ENCODE measurements around the gene SIRT3. TPM values are rescaled to one million over a fixed set of nuclear protein-coding genes. Genes with fewer than 3 reads are reported as not detected.

Gene SIRT3
- total and polyA plus RNA-seq, 2 donors (not counting 1 experiment from before 2014, with no cell fraction given) = 8.8 to 11.0 TPM

DNA sequence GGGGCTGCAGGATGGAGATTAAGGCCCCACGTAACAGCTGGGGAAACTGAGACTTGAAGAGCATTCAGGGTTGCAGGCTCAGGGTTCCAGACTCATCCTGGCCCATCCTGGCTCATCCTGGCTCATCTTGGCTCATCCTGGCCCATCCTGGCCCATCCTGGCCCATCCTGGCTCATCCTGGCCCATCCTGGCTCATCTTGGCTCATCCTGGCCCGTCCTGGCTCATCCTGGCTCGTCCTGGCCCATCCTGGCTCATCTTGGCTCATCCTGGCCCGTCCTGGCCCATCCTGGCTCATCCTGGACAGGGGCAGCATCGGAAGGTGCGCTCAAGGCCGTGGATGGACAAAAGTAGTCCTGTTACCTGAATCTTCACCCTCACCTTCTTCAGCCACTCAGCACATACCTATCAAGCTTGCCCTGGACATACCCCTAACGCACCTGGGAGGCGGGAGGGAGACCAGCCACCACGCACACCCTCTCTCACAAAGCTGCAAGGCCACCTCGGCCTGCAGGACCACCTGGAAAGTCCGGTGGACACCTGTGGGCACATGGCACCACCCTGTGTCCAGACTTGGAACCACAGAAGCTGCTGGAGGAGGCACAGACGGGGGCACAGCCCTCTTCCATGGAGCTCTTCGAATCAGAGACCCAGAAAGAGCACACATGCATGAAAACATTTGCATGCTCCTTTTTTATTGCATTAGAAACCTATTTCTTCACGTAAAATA is 21.8 kb upstream of the SIRT3 start:
- no peak overlapping the region for H3K27ac ChIP-seq (ENCODE audit: insufficient read depth, low read length)
- no peaks in the 10 kb centered on the region for H3K27me3 ChIP-seq (ENCODE audit: control insufficient read depth, insufficient read depth, low read length)
- H3K4me3 ChIP-seq (replicated peaks in 1 of 4; ENCODE audit: control extremely low read depth in 1 of 4, insufficient read depth in 1 of 4, low read depth in 3 of 4, low read length in 4 of 4) = no peak overlapping the region
- H2AFZ ChIP-seq (ENCODE audit: low read length) = no peak overlapping the region
- TF ChIP-seq, protein P1, sequence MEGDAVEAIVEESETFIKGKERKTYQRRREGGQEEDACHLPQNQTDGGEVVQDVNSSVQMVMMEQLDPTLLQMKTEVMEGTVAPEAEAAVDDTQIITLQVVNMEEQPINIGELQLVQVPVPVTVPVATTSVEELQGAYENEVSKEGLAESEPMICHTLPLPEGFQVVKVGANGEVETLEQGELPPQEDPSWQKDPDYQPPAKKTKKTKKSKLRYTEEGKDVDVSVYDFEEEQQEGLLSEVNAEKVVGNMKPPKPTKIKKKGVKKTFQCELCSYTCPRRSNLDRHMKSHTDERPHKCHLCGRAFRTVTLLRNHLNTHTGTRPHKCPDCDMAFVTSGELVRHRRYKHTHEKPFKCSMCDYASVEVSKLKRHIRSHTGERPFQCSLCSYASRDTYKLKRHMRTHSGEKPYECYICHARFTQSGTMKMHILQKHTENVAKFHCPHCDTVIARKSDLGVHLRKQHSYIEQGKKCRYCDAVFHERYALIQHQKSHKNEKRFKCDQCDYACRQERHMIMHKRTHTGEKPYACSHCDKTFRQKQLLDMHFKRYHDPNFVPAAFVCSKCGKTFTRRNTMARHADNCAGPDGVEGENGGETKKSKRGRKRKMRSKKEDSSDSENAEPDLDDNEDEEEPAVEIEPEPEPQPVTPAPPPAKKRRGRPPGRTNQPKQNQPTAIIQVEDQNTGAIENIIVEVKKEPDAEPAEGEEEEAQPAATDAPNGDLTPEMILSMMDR (conservative IDR thresholded peaks at IDR 0.05 in 1 of 2, IDR thresholded peaks at IDR 0.05 in 1 of 2; ENCODE audit: low read depth in 1 of 2, low read length in 2 of 2) = no peak
- no peak for TF ChIP-seq EZH2 (IDR thresholded peaks at IDR 0.05; ENCODE audit: low read length, missing control alignments)
- H3K4me2 ChIP-seq (ENCODE audit: extremely low read depth, insufficient read depth, low read length) = no peak overlapping the region
- no peaks in the 10 kb centered on the region for H3K4me1 ChIP-seq (ENCODE audit: control insufficient read depth, extremely low read depth, insufficient read depth, low read length)
- H4K20me1 ChIP-seq (ENCODE audit: control insufficient read depth, extremely low read depth, insufficient read depth, low read length) = no peaks in the 10 kb centered on the region
- H3K36me3 ChIP-seq (ENCODE audit: control insufficient read depth, insufficient read depth, low read length) = no peaks in the 10 kb centered on the region
- no peaks in the 10 kb centered on the region for H3K79me2 ChIP-seq (ENCODE audit: control insufficient read depth, insufficient read depth, low read length)
- H3K9ac ChIP-seq (ENCODE audit: insufficient read depth, low read length) = no peak overlapping the region
- no peaks in the 10 kb centered on the region for H3K9me3 ChIP-seq (ENCODE audit: control insufficient read depth, insufficient read depth, low read depth, low read length)
- DNase-seq (ENCODE audit: low read depth in 2 of 2) = no peak

DNA sequence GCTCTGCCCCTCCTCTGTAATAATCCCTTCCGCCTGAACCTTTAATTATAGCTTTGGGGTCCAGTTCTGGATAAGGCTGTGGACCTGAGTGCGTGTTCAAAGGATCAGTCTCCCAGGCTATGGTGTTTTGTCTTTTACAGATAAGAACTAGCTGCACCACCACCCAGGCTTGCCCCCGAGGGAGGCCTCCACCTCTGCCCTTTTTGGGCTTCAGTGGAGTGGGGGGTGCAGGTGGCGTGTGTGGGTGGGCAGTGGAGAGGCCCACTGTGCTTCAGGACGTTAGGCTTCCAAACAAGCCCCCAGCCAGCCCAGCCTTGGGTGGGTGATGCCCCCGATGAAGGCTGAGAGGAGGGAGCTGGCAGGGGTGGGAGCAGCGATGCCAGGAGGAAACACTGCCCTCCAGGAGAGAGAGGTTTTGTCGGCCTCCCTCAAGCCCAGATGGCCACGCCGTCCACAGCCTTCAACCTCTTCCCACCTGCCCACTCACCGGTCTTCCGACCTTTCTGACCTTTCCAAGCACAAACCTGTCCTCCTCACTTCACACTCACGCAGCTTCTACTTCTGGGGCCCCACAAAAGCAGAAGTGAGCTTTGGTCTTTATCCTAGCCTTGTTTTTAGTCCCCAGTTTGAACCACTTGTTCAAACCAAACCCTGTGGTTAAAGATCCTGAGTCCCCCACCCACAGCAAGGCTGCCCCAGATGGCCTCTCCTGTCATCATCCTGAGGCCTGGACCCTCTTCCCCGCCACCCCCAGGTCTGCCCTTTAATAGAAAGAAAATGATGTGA is 21.0 kb upstream of the SIRT3 start:
- TF ChIP-seq, protein P1 (conservative IDR thresholded peaks at IDR 0.05 in 1 of 2, IDR thresholded peaks at IDR 0.05 in 1 of 2; ENCODE audit: low read depth in 1 of 2, low read length in 2 of 2) = no peak
- TF ChIP-seq EZH2 (IDR thresholded peaks at IDR 0.05; ENCODE audit: low read length, missing control alignments) = no peak
- Histone ChIP-seq H3K4me1 (ENCODE audit: control insufficient read depth, extremely low read depth, insufficient read depth, low read length) (no peaks in the 10 kb centered on the region), H3K27ac (ENCODE audit: insufficient read depth, low read length) (no peak overlapping the region), H2AFZ (ENCODE audit: low read length) (no peak overlapping the region), H3K9ac (ENCODE audit: insufficient read depth, low read length) (no peak overlapping the region), H3K27me3 (ENCODE audit: control insufficient read depth, insufficient read depth, low read length) (no peaks in the 10 kb centered on the region), H3K4me2 (ENCODE audit: extremely low read depth, insufficient read depth, low read length) (no peak overlapping the region), H3K36me3 (ENCODE audit: control insufficient read depth, insufficient read depth, low read length) (peaks cover 4% of the 10 kb centered on the region), H4K20me1 (ENCODE audit: control insufficient read depth, extremely low read depth, insufficient read depth, low read length) (no peaks in the 10 kb centered on the region), H3K4me3 (replicated peaks in 1 of 4; ENCODE audit: control extremely low read depth in 1 of 4, insufficient read depth in 1 of 4, low read depth in 3 of 4, low read length in 4 of 4) (no peak overlapping the region), H3K79me2 (ENCODE audit: control insufficient read depth, insufficient read depth, low read length) (no peaks in the 10 kb centered on the region), H3K9me3 (ENCODE audit: control insufficient read depth, insufficient read depth, low read depth, low read length) (no peaks in the 10 kb centered on the region)
- DNase-seq (ENCODE audit: low read depth in 2 of 2) = no peak

DNA sequence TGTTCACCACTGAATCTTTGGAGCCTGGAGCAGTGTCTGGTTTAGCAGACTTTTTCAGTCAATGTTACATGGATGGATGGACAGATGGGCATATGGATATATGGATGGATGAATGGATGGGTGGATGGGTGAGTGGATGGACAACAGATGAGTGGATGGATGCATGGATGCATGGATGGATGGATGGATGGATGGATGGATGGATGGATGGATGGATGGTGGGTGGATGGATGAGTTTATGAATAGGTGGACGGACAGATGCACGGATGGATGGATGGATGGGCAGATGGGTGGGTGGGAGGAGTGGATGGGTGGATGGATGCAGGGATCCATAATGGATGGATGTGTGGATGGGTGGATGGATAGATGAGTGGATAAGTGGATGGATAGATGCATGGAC is 19.7 kb upstream of the SIRT3 start:
- Histone ChIP-seq H3K27ac (ENCODE audit: insufficient read depth, low read length) (no peak overlapping the region), H3K9me3 (ENCODE audit: control insufficient read depth, insufficient read depth, low read depth, low read length) (no peaks in the 10 kb centered on the region), H3K4me2 (ENCODE audit: extremely low read depth, insufficient read depth, low read length) (no peak overlapping the region), H3K9ac (ENCODE audit: insufficient read depth, low read length) (no peak overlapping the region), H3K27me3 (ENCODE audit: control insufficient read depth, insufficient read depth, low read length) (no peaks in the 10 kb centered on the region), H3K36me3 (ENCODE audit: control insufficient read depth, insufficient read depth, low read length) (peaks cover 11% of the 10 kb centered on the region), H4K20me1 (ENCODE audit: control insufficient read depth, extremely low read depth, insufficient read depth, low read length) (no peaks in the 10 kb centered on the region), H3K79me2 (ENCODE audit: control insufficient read depth, insufficient read depth, low read length) (no peaks in the 10 kb centered on the region), H3K4me3 (replicated peaks in 1 of 4; ENCODE audit: control extremely low read depth in 1 of 4, insufficient read depth in 1 of 4, low read depth in 3 of 4, low read length in 4 of 4) (no peak overlapping the region), H2AFZ (ENCODE audit: low read length) (no peak overlapping the region), H3K4me1 (ENCODE audit: control insufficient read depth, extremely low read depth, insufficient read depth, low read length) (no peaks in the 10 kb centered on the region)
- no peak for DNase-seq (ENCODE audit: low read depth in 2 of 2)
- no peak for TF ChIP-seq EZH2 (IDR thresholded peaks at IDR 0.05; ENCODE audit: low read length, missing control alignments)
- TF ChIP-seq, protein P1 (conservative IDR thresholded peaks at IDR 0.05 in 1 of 2, IDR thresholded peaks at IDR 0.05 in 1 of 2; ENCODE audit: low read depth in 1 of 2, low read length in 2 of 2) = no peak
